Measurements from ENCODE around the gene TMEM86A.

GRCh38 chr11:18699848-18700261 is 1.3 kb downstream of the TMEM86A start:
- no peak for TF ChIP-seq CTCF (IDR thresholded peaks at IDR 0.05)
- no peak for TF ChIP-seq EZH2phosphoT487 (IDR thresholded peaks at IDR 0.05)
